Measurements from ENCODE around the gene MGLL. TPM values are rescaled to one million over a fixed set of nuclear protein-coding genes. Genes with fewer than 3 reads are reported as not detected.

Gene MGLL
- total RNA-seq, 1 experiment from 2014 or later: 6.8 TPM

GRCh38 chr3:127720985-127721935 lies 101.1 kb downstream of the MGLL start:
- CTCF ChIA-PET: no interaction called here
- POLR2A ChIA-PET: no interaction called here
- intact Hi-C loops (cut with micrococcal nuclease): no loop called here

More at GRCh38 chr3:127720985-127721935, 101.1 kb downstream of the MGLL start:
- H3K9me2 ChIP-seq (ENCODE audit: insufficient read depth): no peaks in the 10 kb centered on the region
- BruUV-seq (replicated peaks): no TSS peak
- H3K36me3 ChIP-seq (ENCODE audit: control insufficient read depth in 1 of 2, insufficient read depth in 2 of 2, low read length in 2 of 2): no peaks in the 10 kb centered on the region
- no peak overlapping the region for H3K4me2 ChIP-seq (ENCODE audit: low read length)
- ATAC-seq (no peak), DNase-seq (ENCODE audit: low read depth, low spot score) (no peak)
- H4K20me1 ChIP-seq (ENCODE audit: insufficient read depth): no peaks in the 10 kb centered on the region
- H3K27ac ChIP-seq (ENCODE audit: low read depth, low read length): no peak overlapping the region
- RAD21 ChIA-PET (ENCODE audit: low non-redundant PET in 1 of 2, low total read pairs in 2 of 2, uncharacterized antibody in 2 of 2, unreplicated experiment in 2 of 2): no interaction called here
- no peak overlapping the region for H3K9ac ChIP-seq (ENCODE audit: low read length)
- no peak overlapping the region for H2AFZ ChIP-seq (ENCODE audit: low read depth, low read length, poor library complexity, severe bottlenecking)
- no peak for TF ChIP-seq JUND (IDR thresholded peaks at IDR 0.05)
- TF ChIP-seq EZH2 (IDR thresholded peaks at IDR 0.05): no peak
- TF ChIP-seq CBX3 (IDR thresholded peaks at IDR 0.05; ENCODE audit: low read depth): no peak
- no peak for TF ChIP-seq ZNF274 (IDR thresholded peaks at IDR 0.05; ENCODE audit: low read depth, low read length)
- TF ChIP-seq ZFX (IDR thresholded peaks at IDR 0.05): no peak
- TF ChIP-seq YY1 (IDR thresholded peaks at IDR 0.05; ENCODE audit: extremely low read depth, insufficient replicate concordance, low read depth, low read length): no peak
- TF ChIP-seq, protein P1, sequence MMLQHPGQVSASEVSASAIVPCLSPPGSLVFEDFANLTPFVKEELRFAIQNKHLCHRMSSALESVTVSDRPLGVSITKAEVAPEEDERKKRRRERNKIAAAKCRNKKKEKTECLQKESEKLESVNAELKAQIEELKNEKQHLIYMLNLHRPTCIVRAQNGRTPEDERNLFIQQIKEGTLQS (IDR thresholded peaks at IDR 0.05): no peak
- TF ChIP-seq POLR2AphosphoS5 (IDR thresholded peaks at IDR 0.05; ENCODE audit: low read depth, low read length): no peak
- no peak for TF ChIP-seq SP1 (IDR thresholded peaks at IDR 0.05; ENCODE audit: low read depth)
- no peak for TF ChIP-seq CTCF (IDR thresholded peaks at IDR 0.05 in 2 of 3, conservative IDR thresholded peaks at IDR 0.05 in 1 of 3; ENCODE audit: borderline replicate concordance in 1 of 3, insufficient read depth in 1 of 3, low read depth in 2 of 3, low read length in 2 of 3)
- no peak for TF ChIP-seq SRF (IDR thresholded peaks at IDR 0.05; ENCODE audit: low read depth)
- TF ChIP-seq EZH2phosphoT487 (IDR thresholded peaks at IDR 0.05; ENCODE audit: borderline replicate concordance): no peak
- no peak for TF ChIP-seq CEBPB (IDR thresholded peaks at IDR 0.05; ENCODE audit: low read depth)
- no peak for TF ChIP-seq REST (IDR thresholded peaks at IDR 0.05; ENCODE audit: low read depth)
- TF ChIP-seq SIN3A (IDR thresholded peaks at IDR 0.05; ENCODE audit: low read depth): no peak
- no peak for TF ChIP-seq TCF7L2 (IDR thresholded peaks at IDR 0.05; ENCODE audit: borderline replicate concordance, extremely low read depth, insufficient read depth, insufficient read length)
- no peak for TF ChIP-seq MAX (IDR thresholded peaks at IDR 0.05)
- TF ChIP-seq EGR1 (IDR thresholded peaks at IDR 0.05; ENCODE audit: low read depth): no peak
- TF ChIP-seq, protein P2, sequence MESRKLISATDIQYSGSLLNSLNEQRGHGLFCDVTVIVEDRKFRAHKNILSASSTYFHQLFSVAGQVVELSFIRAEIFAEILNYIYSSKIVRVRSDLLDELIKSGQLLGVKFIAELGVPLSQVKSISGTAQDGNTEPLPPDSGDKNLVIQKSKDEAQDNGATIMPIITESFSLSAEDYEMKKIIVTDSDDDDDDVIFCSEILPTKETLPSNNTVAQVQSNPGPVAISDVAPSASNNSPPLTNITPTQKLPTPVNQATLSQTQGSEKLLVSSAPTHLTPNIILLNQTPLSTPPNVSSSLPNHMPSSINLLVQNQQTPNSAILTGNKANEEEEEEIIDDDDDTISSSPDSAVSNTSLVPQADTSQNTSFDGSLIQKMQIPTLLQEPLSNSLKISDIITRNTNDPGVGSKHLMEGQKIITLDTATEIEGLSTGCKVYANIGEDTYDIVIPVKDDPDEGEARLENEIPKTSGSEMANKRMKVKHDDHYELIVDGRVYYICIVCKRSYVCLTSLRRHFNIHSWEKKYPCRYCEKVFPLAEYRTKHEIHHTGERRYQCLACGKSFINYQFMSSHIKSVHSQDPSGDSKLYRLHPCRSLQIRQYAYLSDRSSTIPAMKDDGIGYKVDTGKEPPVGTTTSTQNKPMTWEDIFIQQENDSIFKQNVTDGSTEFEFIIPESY (IDR thresholded peaks at IDR 0.05; ENCODE audit: extremely low read depth, insufficient replicate concordance, low read length): no peak
- no peaks in the 10 kb centered on the region for H3K9me3 ChIP-seq (ENCODE audit: control insufficient read depth in 1 of 2, insufficient read depth in 1 of 2, low read depth in 1 of 2, low read length in 2 of 2)
- no peak overlapping the region for H3K4me3 ChIP-seq (replicated peaks in 1 of 2; ENCODE audit: low read depth in 1 of 2, low read length in 2 of 2)
- no peaks in the 10 kb centered on the region for H3K27me3 ChIP-seq (ENCODE audit: insufficient read depth, low read length)
- no peaks in the 10 kb centered on the region for H3K4me1 ChIP-seq (ENCODE audit: control insufficient read depth in 1 of 2, insufficient read depth in 2 of 2, low read length in 2 of 2)
- H3K79me2 ChIP-seq (ENCODE audit: insufficient read depth, low read length): no peaks in the 10 kb centered on the region
